GM18909 (cell line): ENCODE measurements around the gene NADK2.
A peak's percentile ranks its signal among the peaks of the same experiment; 100 is the strongest.

Source experiments
- ATAC-seq: cut with Tn5 transposase; IDR thresholded peaks from one replicate; pipeline ENCODE4 v1.9.1; 2021; ENCODE audit warnings: mild to moderate bottlenecking; ENCODE audit not compliant: unreplicated experiment, poor library complexity

NADK2 gene

GRCh38 chr5:36172599-36172998 is 69.1 kb downstream of the NADK2 start:
- ATAC-seq, result no peak

- no peak for ATAC-seq
These were observed 70.8 kb downstream of the NADK2 start for GRCh38 chr5:36170832-36171424.

- ATAC-seq, result no peak
These were observed 73.0 kb downstream of the NADK2 start for GRCh38 chr5:36168737-36169136.

GRCh38 chr5:36164461-36164860 is 77.3 kb downstream of the NADK2 start:
- ATAC-seq, result no peak

GRCh38 chr5:36162810-36163486 is 78.8 kb downstream of the NADK2 start:
- no peak for ATAC-seq

GRCh38 chr5:36161361-36161760 is 80.4 kb downstream of the NADK2 start:
- ATAC-seq, result no peak

GRCh38 chr5:36160617-36161016 is 81.1 kb downstream of the NADK2 start:
- ATAC-seq, result no peak

GRCh38 chr5:36158144-36158543 is 83.6 kb downstream of the NADK2 start:
- no peak for ATAC-seq

GRCh38 chr5:36156619-36157018 is 85.1 kb downstream of the NADK2 start:
- ATAC-seq, result no peak

- no peak for ATAC-seq
These were observed 85.6 kb downstream of the NADK2 start for GRCh38 chr5:36156121-36156601.

GRCh38 chr5:36155291-36155690 is 86.4 kb downstream of the NADK2 start:
- no peak for ATAC-seq

GRCh38 chr5:36153726-36154125 is 88.0 kb downstream of the NADK2 start:
- ATAC-seq, result no peak

GRCh38 chr5:36153298-36153677 is 88.4 kb downstream of the NADK2 start:
- no peak for ATAC-seq

GRCh38 chr5:36152324-36153297 is 89.1 kb downstream of the NADK2 start:
- peak; percentile 5 for ATAC-seq

GRCh38 chr5:36151434-36152323 is 90.0 kb downstream of the NADK2 start, which contains the start of the genes LMBRD2 and SKP2:
Gene LMBRD2, minus strand, starts transcription at chr5:36151887. Its CDS starts 8,538 bp downstream, at chr5:36143349.
Gene SKP2, plus strand, starts transcription at chr5:36152111. Its CDS starts 152 bp downstream, at chr5:36152263.
- peak; percentile 98 for ATAC-seq

- ATAC-seq, result peak; percentile 33
These were observed 90.9 kb downstream of the NADK2 start for GRCh38 chr5:36150676-36151433.

- no peak for ATAC-seq
These were observed 94.0 kb downstream of the NADK2 start for GRCh38 chr5:36147681-36148080.

- no peak for ATAC-seq
These were observed 95.3 kb downstream of the NADK2 start for GRCh38 chr5:36146390-36146789.

GRCh38 chr5:36145311-36145710 is 96.4 kb downstream of the NADK2 start:
- no peak for ATAC-seq
